HG02840 (cell line): Measurements from ENCODE around the gene RNASET2.
A peak's percentile ranks its signal among the peaks of the same experiment; 100 is the strongest.

Experiments
- ATAC-seq: cut with Tn5 transposase; IDR thresholded peaks from one replicate; pipeline ENCODE4 v1.9.1; 2021; ENCODE audit warnings: mild to moderate bottlenecking, moderate library complexity, moderate number of reproducible peaks; ENCODE audit not compliant: unreplicated experiment, low FRiP score

Gene RNASET2

DNA sequence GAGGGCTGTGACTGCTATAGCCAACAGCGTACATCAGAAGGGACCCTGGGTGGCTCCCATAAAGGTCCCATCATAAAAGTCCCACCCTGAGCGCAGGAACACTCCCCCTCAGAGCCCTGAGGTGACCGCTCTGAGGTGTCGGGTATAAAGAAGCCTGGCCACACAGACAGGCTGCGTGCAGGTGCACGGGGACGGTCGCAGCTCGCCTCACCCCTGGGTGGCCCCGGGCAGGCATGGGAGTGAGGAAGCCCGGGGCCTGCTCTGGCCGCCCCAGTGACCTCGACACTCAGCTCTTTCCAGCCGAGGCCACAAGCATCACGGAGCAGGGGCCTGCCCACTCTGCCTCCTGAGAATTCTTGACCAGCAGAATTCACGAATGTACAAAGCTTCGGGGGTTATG, 14.4 kb upstream of the RNASET2 start:
- no peak for ATAC-seq

GRCh38 chr6:166970091-166970490, 13.7 kb upstream of the RNASET2 start:
- no peak for ATAC-seq

- ATAC-seq, result no peak
These were observed 13.1 kb upstream of the RNASET2 start for GRCh38 chr6:166969390-166970002.

GRCh38 chr6:166966268-166966667, 9.9 kb upstream of the RNASET2 start:
- no peak for ATAC-seq

GRCh38 chr6:166960609-166960978, 4.2 kb upstream of the RNASET2 start:
- ATAC-seq, result no peak

DNA sequence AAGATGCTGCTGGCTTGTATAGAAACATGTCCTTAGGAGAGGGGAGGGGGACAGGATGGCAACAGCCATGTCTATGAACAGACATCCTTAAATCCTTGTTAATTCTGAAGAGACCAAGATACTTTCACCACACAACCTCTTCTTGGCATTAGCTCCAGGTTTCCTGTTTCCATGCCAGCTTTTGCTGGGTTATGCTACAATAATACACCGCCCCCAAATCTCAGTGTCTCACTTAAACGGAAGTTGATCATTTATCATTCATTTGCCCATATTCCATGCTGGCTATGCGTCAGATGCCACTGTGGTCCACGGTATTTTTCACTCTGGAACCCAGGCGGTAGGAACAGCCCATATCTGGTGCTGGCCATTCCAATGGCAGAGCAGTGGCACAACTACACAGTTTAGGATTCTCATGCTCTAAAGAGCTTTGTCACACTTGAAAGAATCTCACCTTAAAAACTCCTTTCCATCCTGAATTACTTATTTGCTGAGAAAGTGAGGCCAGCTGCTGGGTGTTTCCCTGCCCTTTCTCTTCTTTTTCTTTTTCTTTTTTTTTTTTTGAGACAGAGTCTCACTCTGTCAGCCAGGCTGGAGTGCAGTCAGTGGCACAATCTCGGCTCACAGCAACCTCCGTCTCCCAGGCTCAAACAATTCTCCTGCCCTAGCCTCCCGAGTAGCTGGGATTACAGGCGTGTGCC, 3.7 kb upstream of the RNASET2 start:
- no peak for ATAC-seq

DNA sequence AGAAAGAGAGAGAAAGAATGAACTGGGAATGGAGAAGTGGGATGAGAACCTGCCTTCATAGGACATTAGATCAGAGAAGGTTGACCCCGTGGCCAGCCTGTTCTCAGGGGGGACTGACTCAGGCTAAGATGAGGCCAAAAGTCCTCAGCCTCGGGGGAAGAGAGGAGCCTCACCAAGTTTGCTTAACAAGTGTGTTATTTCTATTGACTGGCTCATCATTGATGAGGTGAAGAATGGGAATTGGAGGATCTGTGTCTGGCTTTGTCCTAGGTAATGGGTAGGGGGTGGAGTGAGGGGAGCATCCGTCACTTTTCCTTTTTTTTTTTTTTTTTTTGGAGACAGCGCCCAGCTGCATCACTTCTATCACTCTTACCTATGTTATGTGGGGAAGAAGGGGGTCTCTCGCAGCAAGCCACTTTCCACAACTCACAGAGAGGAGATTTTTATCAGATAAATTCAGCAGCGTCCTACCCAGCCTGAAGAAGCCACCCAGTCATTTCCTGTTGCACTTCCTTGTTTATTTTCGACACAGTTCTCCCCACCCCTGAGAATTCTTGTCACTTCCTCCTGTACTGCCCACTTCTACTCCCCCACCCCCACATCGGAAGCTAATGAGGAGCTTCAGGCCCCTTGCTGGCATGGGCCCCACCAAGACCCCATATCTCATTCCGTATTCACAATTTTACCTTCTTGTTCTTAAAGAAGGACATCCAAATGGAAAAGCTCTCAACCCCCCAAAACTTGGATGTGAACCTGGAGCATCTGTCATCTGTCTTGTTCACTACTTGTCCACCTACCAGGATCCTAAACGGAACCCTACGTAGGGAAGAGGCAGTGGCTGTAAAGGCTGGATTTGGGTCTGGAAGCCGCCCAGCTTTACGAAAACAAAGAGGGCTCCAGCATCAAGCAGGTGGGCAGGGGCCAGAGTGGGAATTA, 2.8 kb upstream of the RNASET2 start:
- ATAC-seq, result no peak

GRCh38 chr6:166957805-166958076, 1.4 kb upstream of the RNASET2 start:
- ATAC-seq, result no peak

DNA sequence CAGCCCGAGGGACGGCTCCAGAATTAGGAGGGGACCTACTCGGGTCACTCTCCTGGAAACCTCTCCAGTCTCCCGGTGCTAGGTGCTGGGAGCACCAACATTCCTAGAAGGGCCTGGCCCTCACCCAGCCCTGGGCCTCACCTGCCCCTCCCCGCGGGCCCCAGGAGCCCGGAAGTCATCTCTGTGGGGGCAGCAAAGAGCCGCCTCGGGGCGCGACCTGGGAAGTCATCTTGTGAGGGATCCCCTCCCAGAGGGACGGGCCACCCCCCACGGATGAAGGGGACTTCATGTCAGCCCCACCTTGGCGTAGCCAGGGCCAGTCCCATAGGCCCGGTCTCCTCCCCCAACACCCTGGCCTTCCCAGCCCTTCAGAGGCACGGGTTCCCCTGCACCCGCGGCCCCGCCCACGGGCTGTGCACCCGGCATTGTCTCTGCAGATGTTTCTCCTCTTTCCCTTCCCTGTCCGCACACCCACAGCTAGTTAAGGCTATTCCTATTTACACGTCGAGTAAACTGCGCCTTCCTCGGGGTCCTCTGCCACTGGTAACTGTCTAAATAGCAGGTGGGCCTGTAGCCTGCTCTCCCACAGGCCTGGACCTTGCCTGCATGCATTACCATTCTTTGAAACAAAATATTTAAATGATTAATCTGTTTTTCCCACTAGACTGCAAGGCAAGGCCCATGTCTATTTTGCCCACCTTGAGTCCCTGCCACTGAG, 896 bp upstream of the RNASET2 start:
- ATAC-seq, result peak; percentile 33

DNA sequence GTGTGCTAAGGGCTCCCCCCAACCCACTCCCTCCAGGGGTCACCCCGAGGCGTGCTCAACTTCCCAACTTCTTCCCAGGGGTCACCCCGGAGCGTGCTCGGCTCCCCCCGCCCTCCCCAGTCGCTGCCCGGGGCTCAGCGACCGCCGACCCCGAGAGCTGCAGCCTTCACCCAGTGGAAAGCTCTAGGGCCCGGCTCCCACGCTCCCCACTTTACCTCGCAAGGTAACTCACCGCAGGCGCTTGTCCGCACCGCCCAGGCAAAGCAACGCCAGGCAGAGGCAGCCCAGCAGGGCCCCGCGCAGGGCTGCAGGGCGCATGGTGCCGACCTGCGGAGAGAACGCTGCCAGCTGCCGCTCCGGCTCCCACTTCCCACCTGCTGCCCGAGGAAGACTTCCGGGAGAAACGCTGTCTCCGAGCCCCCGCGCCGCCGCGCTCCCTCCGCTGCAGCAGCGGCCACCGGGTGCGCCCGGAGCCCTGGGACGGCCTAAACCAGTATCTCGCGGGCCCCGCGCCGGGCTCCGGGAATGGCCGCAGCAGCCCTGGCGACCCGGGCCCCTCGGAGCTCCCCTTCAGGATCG, 396 bp downstream of the RNASET2 start:
- ATAC-seq, result peak; percentile 3

GRCh38 chr6:166955121-166955864, 1.1 kb downstream of the RNASET2 start:
- no peak for ATAC-seq

DNA sequence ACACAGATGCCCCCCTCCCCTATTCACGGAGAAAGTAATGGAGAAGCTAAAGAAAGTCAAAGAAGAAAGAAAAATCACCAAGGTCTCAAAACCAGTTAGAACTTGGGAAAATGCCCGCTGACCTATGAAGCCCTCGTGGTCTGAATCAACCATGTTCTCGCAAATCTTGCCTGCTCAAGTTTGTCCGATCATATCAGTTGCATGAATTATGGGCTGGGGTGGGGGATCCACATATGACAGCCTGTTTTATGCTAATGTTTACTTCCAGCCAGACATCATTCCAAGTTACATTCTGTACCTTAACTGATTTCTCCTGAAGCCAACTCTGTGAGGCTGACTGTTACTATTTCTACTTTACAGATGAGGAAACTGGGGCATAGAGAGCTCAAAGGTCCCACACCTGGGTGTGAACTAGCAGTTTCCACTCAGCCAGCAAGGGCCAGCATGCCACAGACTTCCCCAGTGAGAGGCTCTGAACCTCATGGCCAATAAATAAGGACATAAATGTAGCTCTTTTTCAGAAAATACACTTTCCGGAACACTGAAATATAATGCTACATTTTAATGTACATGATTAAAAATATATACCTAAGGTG, 2.1 kb downstream of the RNASET2 start:
- no peak for ATAC-seq

DNA sequence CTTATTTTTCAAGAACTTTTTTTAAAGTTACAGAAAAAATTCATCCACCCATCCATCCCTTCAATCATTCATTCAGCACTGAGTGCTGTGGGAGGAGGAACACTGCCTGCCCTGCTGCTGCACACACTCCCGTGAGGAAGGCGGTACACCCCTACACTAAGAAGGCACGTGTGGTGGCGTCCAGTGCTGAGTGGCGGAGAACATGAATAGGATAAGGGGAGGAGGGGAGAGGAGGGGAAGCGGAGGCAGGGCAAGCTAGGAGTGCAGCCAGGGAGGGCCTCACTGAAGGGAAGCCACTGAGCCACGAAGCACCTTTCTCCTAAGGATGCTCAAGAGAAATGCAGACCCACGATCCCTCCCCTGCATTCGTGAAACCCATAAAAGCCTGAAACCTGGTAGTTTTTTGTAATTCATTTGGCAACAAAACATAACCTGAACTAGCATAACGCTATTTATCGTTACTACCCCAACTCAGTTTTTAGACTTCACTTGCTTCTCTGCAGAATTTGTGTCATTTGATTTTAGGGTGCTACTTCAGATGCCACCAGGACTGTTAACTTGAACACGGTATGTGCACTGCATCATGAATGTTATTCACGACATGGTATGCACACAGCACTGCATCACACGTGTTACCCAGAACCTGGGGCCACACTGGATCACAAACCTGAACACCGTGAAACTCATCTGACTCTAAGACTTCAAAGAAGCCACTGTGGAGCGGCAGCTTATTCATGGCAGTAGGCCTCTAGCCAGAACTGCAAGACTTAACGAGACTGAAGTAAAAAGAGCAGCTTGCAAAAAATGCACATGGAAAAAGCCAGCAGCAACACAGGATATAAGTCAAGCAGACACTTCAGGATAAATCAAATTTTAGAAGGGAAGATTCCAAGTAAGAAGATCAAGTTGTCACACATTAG, 3.5 kb downstream of the RNASET2 start:
- ATAC-seq, result no peak

DNA sequence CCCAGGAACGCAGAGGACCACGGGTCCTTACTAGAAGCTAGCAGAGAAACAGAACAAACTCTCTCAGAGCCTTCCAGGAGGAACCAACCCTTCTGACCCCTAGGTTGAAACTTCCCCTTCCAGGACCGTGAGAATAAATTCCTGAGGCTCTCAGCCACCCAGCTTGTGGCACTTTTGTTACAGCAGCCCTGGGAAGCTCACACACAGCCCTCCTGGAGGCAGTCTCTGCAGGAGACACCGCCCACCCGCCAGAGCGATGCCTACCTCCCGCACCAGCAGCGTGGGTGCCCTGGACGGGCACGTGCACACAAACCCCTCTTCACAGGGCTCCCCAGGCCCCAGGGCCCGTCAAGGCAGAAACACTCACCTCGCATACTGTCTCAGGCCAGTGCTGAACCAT, 4.2 kb downstream of the RNASET2 start:
- ATAC-seq, result no peak

DNA sequence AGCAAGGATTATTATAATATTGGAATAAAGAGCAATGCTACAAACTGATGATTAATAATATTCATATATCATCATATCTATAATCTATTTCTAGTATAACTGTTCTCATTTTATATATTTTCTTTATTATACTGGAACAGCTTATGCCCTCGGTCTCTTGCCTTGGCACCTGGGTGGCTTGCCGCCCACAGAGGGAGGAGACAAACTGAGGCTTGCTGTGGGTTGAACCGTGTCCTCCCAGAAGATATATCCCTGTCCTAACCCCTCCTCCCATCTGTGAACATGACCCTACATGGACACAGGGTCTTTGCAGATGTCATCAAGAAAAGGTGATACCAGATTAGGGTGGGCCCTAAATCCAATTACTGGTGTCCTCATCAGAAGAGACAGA, 4.7 kb downstream of the RNASET2 start:
- ATAC-seq, result no peak

- ATAC-seq, result peak; percentile 92
These were observed 5.3 kb downstream of the RNASET2 start for GRCh38 chr6:166950892-166951669.

DNA sequence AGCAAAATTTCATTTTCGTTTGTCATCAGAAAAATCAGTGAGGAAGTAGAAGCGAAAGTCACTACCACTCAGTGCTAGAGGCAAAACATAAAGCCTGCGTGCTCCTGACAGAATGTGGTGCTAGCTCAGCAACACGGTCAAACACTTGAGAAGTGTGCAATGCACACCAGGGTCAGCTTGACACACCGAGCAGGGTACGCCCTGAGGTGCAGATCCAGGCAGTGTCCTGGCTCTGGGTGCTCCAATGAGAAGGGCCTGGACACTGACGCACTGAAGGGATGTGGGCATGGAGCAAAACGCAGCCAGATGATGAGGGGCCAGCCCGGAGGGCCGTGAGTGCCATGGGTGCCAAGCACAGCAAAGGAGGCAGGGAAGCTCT, 5.9 kb downstream of the RNASET2 start:
- peak; percentile 38 for ATAC-seq
